Activated CD4-positive, alpha-beta T cell treated with anti-CD3 and anti-CD28 coated beads, Interleukin-2, amount 10 ng/mL, durations not matched to agents 7 days and 5 days (primary cell): Measurements from ENCODE around the gene MVB12B. TPM values are rescaled to one million over a fixed set of nuclear protein-coding genes. Genes with fewer than 3 reads are reported as not detected.
A peak's percentile ranks its signal among the peaks of the same experiment; 100 is the strongest.

Source experiments
- CTCF ChIA-PET: fragments of 350-600 bp; sonication (Branson Sonifier 250); formaldehyde crosslinking; loops from one replicate; lab custom pipeline; 2021; ENCODE audit warnings: antibody characterized with exemption; lab: Charles Lee
- POLR2A ChIA-PET: fragments of 350-600 bp; sonication (Branson Sonifier 250); formaldehyde crosslinking; loops from one replicate; lab custom pipeline; 2021; ENCODE audit warnings: antibody characterized with exemption; lab: Charles Lee
- DNase-seq: peaks from one replicate; pipeline ENCODE4 v3.0.0-alpha.2; 2020
- H3K27ac Mint-ChIP-seq: one replicate; pipeline ENCODE4 v1.8.0; 2021; ENCODE audit warnings: mild to moderate bottlenecking, moderate library complexity, mixed read lengths
- H3K27me3 Mint-ChIP-seq: one replicate; pipeline ENCODE4 v1.8.0; 2021; ENCODE audit warnings: mixed read lengths
- H3K36me3 Mint-ChIP-seq: one replicate; pipeline ENCODE4 v1.8.0; 2021; ENCODE audit warnings: low read depth, mixed read lengths
- H3K4me1 Mint-ChIP-seq: one replicate; pipeline ENCODE4 v1.8.0; 2021; ENCODE audit warnings: mixed read lengths
- H3K4me3 Mint-ChIP-seq: one replicate; pipeline ENCODE4 v1.8.0; 2021; ENCODE audit warnings: mild to moderate bottlenecking, moderate library complexity, mixed read lengths
- H3K9me3 Mint-ChIP-seq: one replicate; pipeline ENCODE4 v1.8.0; 2021; ENCODE audit warnings: mixed read lengths
- total RNA-seq, 2 experiments: library from RNA; stranded (reverse); gene quantifications; one replicate each; pipeline ENCODE4 v1.2.3, GENCODE V29; 2021

MVB12B gene
- total RNA-seq, 2 experiments from 2014 or later, result 7.3 to 7.6 TPM

DNA sequence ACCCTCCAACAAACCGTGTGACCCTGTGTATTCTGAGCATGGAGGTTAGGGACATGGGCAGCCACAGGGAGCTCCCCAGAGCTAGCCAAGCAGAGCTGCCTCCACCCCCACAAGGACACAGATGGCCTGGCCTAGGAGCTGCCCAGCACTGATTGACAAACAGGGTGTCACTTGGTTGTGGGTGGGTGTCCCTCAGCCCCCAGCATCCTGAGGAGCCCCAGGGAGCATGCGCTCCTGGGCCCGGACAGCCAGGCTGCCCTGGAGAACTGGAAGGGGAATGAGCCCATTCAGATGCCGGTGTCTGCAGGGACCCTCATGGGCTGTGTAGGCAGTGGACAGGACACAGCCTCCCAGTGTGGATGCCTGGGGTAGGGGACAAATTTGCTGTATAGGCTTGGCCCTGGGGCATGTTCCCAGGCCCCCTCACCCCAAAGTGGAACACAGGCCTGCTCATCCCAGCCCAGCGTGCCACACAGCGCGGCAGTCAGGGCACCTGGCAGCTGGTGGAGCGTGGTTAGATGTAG is 162.3 kb downstream of the MVB12B start:
- no peaks in the 10 kb centered on the region for H3K9me3 Mint-ChIP-seq
- H3K36me3 Mint-ChIP-seq, result no peaks in the 10 kb centered on the region
- peaks cover 2% of the 10 kb centered on the region for H3K27me3 Mint-ChIP-seq
- H3K4me1 Mint-ChIP-seq, result peaks cover 20% of the 10 kb centered on the region
- no peak overlapping the region for H3K4me3 Mint-ChIP-seq
- ChIA-PET CTCF (interaction anchor here (0.6 kb wide), 1 partner anchor 171 kb away, joined by 3 read pairs; no protein-coding TSS in a partner anchor), POLR2A (no interaction called here)
- no peak for DNase-seq
- no peak overlapping the region for H3K27ac Mint-ChIP-seq

DNA sequence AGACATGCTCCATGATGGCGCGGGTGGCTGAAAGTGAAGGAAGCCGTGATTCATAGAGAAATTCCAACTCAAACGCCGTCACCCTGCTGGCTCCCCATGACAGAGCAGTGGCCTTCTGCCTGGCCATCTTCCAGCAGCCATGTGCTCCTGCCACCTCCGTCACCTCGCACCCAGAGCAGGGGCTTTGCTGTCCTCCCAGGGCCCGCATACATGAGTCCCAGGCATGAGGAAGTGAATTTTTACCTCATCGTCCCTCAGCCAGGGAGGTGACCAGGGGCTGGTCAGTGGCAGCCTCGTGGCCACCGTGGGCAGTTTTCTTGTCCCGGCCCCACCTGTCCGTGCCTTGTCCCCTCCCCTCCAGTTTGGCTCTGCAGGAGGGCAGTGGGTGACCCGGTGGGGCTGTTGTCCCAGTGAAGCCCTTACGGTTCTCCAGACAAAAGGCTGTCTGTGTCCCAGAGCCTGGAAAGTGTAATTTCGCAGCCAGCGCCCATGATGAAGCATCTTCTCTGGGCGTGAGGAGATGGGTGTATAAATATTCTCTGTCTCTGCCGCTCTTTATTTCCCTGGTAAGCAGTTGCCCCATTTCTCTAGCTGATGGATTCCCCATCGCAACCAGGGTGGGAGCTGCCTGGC is 163.1 kb downstream of the MVB12B start:
- no peaks in the 10 kb centered on the region for H3K36me3 Mint-ChIP-seq
- H3K27me3 Mint-ChIP-seq, result peaks cover 2% of the 10 kb centered on the region
- H3K27ac Mint-ChIP-seq, result peak overlapping the region; percentile 36
- ChIA-PET CTCF (interaction anchor here (1.2 to 1.7 kb wide), 3 partner anchors 91 to 172 kb away, joined by 3 to 6 read pairs (median 4); no protein-coding TSS in a partner anchor), POLR2A (no interaction called here)
- H3K4me1 Mint-ChIP-seq, result peaks cover 17% of the 10 kb centered on the region
- no peak overlapping the region for H3K4me3 Mint-ChIP-seq
- DNase-seq, result no peak
- H3K9me3 Mint-ChIP-seq, result no peaks in the 10 kb centered on the region

DNA sequence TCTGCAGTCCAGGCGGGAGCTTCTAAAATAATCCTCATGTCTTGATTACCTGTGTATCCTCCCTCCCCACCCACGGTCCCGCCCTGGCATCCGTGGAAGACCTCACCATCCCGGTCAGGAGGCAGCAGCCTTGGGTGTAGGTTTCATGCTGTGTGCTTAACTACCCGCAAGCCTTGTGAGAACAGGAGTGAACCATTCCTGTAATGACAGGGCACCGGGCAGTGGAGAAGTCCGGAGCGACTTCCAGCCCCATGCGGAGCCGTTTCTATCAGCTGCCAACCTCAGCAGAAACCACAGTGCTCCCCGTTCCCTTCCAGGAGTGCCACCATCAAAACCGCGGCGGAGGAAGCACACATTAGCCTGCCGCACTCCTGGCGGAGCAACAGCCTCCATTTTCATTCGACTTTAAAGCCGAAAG is 163.6 kb downstream of the MVB12B start:
- no peak for DNase-seq
- peak overlapping the region; percentile 36 for H3K27ac Mint-ChIP-seq
- peaks cover 2% of the 10 kb centered on the region for H3K27me3 Mint-ChIP-seq
- peaks cover 17% of the 10 kb centered on the region for H3K4me1 Mint-ChIP-seq
- POLR2A ChIA-PET, result no interaction called here
- no peak overlapping the region for H3K4me3 Mint-ChIP-seq
- no peaks in the 10 kb centered on the region for H3K36me3 Mint-ChIP-seq
- H3K9me3 Mint-ChIP-seq, result no peaks in the 10 kb centered on the region
- CTCF ChIA-PET, result interaction anchor here (0.5 to 1.7 kb wide), 7 partner anchors 9 to 172 kb away, joined by 3 to 8 read pairs (median 4); no protein-coding TSS in a partner anchor

DNA sequence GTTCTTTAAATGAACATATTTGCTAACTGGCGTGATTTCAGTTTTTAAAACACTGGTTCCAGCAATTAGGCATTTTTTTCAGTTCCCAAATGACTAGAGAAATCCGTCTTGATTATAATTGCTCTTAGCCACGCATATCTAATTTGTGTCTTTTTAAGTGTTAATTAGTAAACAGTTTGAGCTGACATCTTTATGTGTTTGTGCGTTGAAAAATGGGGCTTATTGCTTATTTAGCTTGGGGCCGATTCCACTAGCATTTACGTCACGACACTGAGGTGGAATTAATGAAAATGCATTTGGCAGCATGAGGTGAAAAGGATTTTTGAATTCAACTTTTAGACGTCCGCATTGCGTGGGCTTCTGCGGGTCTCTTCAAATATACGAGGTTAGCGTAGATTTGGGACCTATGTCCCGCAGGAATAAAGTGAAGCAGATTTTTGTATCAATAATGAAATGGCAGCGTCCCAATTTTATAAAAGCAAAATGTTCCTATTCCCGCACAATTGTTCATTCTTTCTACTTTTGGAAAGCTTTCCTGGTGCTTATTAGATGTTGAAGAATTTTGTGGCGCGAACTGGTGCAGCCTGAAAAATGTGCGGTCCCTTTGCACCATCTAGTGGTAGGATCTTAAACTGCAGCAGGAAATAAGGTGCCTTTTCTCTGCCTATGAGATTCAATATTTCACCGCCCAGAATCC is 164.4 kb downstream of the MVB12B start:
- H3K9me3 Mint-ChIP-seq, result no peaks in the 10 kb centered on the region
- POLR2A ChIA-PET, result no interaction called here
- no peak overlapping the region for H3K4me3 Mint-ChIP-seq
- H3K27me3 Mint-ChIP-seq, result peaks cover 2% of the 10 kb centered on the region
- H3K36me3 Mint-ChIP-seq, result no peaks in the 10 kb centered on the region
- peaks cover 17% of the 10 kb centered on the region for H3K4me1 Mint-ChIP-seq
- DNase-seq, result peak; percentile 72
- H3K27ac Mint-ChIP-seq, result no peak overlapping the region
- CTCF ChIA-PET, result interaction anchor here (0.9 to 1.7 kb wide), 9 partner anchors 10 to 1083 kb away, joined by 3 to 8 read pairs (median 5); no protein-coding TSS in a partner anchor

DNA sequence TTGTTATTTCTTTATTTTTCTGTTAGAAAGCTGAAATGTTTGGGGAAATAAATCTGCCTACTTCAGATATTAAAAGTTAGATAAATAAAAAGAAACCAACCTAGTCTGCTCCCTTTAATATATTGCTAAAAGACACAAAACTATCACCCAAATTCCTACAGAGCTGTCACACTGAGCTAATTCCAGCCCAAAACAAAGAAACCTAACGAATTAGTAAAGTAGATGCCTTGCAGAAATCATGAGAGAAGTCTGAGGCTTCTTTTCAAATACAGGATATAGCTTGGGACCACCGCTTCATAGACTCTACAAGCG is 164.9 kb downstream of the MVB12B start:
- ChIA-PET CTCF (interaction anchor here (0.6 to 1.7 kb wide), 7 partner anchors 8 to 1084 kb away, joined by 3 to 8 read pairs (median 5); no protein-coding TSS in a partner anchor), POLR2A (no interaction called here)
- no peaks in the 10 kb centered on the region for H3K9me3 Mint-ChIP-seq
- no peak overlapping the region for H3K27ac Mint-ChIP-seq
- H3K27me3 Mint-ChIP-seq, result peaks cover 2% of the 10 kb centered on the region
- no peaks in the 10 kb centered on the region for H3K36me3 Mint-ChIP-seq
- H3K4me3 Mint-ChIP-seq, result no peak overlapping the region
- H3K4me1 Mint-ChIP-seq, result peaks cover 17% of the 10 kb centered on the region
- no peak for DNase-seq

DNA sequence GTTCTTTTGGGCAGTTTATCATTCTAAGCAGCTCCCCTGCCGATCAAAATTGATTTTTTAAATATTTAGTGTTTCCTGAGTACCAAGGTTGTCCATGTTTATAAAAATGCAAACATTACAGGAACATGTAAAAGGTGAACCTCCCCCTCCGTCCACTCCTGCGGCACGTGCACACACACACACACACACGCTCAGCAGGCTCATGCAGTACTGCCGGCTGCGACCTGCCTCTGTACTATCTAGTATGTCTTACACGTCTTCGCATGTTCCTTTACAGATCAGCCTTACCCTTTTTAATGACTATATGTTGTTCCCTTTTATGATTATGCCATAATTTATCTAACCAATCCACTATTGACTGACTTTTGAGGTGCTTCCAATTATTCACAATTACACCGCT is 165.3 kb downstream of the MVB12B start:
- no peak overlapping the region for H3K4me3 Mint-ChIP-seq
- H3K36me3 Mint-ChIP-seq, result no peaks in the 10 kb centered on the region
- no peak for DNase-seq
- H3K27me3 Mint-ChIP-seq, result peaks cover 2% of the 10 kb centered on the region
- ChIA-PET POLR2A (no interaction called here), CTCF (interaction anchor here (0.6 to 1.6 kb wide), 6 partner anchors 8 to 1084 kb away, joined by 3 to 8 read pairs (median 5); no protein-coding TSS in a partner anchor)
- H3K4me1 Mint-ChIP-seq, result peaks cover 17% of the 10 kb centered on the region
- no peaks in the 10 kb centered on the region for H3K9me3 Mint-ChIP-seq
- no peak overlapping the region for H3K27ac Mint-ChIP-seq

DNA sequence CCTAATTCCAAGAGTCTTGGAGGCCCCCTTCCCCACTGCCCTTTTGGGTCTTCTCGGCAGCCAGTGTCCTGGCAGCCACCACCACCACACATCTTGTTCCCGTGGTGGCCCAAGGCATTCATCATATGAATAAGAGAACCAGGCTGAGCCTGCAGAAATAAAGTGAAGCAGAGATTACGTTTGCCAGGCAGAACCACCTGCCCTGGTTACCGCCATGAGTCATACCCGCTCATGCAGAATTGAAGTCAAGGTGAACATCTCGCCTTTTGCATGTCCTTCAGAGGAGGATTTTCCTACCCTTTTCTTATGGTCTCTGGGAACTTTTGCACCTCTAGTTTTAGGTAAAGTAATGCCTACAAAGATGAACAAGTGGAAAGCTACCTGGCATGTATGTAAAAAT is 167.6 kb downstream of the MVB12B start:
- H3K9me3 Mint-ChIP-seq, result no peaks in the 10 kb centered on the region
- ChIA-PET CTCF (interaction anchor here (0.7 kb wide), 1 partner anchor 154 kb away, joined by 3 read pairs; no protein-coding TSS in a partner anchor), POLR2A (no interaction called here)
- no peak overlapping the region for H3K27ac Mint-ChIP-seq
- peaks cover 2% of the 10 kb centered on the region for H3K27me3 Mint-ChIP-seq
- no peak for DNase-seq
- peaks cover 17% of the 10 kb centered on the region for H3K4me1 Mint-ChIP-seq
- no peak overlapping the region for H3K4me3 Mint-ChIP-seq
- no peaks in the 10 kb centered on the region for H3K36me3 Mint-ChIP-seq

DNA sequence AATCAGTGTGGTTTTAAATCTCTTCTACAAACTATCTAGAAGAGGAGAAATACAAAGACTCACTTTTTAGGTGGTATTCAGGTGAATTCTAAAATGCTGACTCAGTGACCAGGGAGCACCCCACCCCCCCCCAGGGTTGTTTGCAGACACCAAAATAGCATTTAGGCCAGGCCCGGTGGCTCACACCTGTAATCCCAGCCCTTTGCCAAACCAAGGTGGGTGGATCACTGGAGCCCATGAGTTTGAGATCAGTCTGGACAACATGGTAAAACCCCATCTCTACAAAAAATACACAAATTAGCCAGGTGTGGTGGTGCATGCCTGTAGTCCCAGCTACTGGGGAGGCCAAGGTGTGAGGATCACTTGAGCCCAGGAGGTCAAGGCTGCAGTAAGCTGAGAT is 168.1 kb downstream of the MVB12B start:
- Mint-ChIP-seq H3K9me3 (no peaks in the 10 kb centered on the region), H3K4me1 (peaks cover 17% of the 10 kb centered on the region), H3K4me3 (no peak overlapping the region), H3K36me3 (no peaks in the 10 kb centered on the region), H3K27ac (no peak overlapping the region), H3K27me3 (peaks cover 4% of the 10 kb centered on the region)
- CTCF ChIA-PET, result interaction anchor here (0.7 to 1.5 kb wide), 2 partner anchors 64 to 154 kb away, joined by 3 read pairs; no protein-coding TSS in a partner anchor
- no peak for DNase-seq
- POLR2A ChIA-PET, result no interaction called here

DNA sequence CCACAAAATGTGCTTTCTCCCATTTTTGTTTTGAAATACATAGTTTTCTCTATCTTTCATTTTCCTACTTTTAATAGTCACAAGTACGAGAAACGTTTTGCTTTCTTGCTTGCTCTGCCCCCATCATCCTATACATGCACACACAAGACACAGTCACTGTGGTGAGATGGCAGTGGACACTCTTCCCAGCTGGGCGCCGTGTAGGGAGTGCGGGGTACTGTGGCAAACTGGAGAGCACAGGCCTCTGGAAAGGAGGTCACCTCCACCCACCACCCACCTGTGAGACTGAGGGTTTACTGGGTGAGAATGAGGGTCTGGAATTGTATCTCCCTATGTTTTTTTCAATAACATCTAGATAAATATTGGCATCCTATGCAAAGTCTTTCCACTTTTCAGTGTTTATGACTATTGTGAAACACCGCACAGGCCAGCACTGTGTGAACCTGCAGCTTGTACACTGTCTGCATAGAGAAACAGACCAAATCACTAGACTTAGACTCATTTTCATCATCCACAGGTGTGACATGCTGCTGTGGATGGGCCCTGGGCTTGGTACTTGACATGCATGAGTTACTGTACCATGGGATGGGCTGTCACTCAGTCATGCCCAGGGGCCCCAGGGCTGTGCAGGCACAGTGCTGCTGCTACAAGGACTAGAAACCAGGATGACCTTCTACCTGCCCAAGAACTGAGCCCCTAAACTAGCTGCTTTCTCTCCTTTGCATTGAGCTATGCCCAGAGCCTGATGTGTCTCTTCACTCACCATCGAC is 169.0 kb downstream of the MVB12B start:
- H3K27me3 Mint-ChIP-seq, result peaks cover 9% of the 10 kb centered on the region
- ChIA-PET CTCF (interaction anchor here (0.6 to 1.5 kb wide), 2 partner anchors 63 to 926 kb away, joined by 3 read pairs; no protein-coding TSS in a partner anchor), POLR2A (no interaction called here)
- H3K9me3 Mint-ChIP-seq, result no peaks in the 10 kb centered on the region
- H3K27ac Mint-ChIP-seq, result no peak overlapping the region
- no peak overlapping the region for H3K4me3 Mint-ChIP-seq
- no peaks in the 10 kb centered on the region for H3K36me3 Mint-ChIP-seq
- no peak for DNase-seq
- peaks cover 10% of the 10 kb centered on the region for H3K4me1 Mint-ChIP-seq

DNA sequence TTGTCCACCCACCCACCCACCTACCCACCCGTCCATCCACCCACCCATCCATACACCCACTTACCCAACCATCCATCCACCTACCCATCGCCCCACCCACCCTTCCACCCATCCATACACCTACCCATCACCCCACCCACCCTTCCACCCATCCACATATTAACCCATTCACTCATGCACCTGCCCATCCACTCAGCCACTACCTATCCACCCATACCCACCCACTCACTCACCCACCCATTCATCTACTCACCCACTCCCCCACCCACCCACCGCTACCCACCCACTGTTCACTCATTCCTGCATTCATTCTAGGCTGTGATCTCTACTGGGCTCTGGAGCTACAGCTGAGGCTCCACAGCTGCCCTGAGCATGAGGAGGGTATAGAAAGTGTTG is 169.6 kb downstream of the MVB12B start:
- no peaks in the 10 kb centered on the region for H3K9me3 Mint-ChIP-seq
- ChIA-PET CTCF (interaction anchor here (0.5 to 1.5 kb wide), 2 partner anchors 55 to 62 kb away, joined by 3 read pairs; no protein-coding TSS in a partner anchor), POLR2A (no interaction called here)
- no peak for DNase-seq
- no peaks in the 10 kb centered on the region for H3K36me3 Mint-ChIP-seq
- H3K27ac Mint-ChIP-seq, result no peak overlapping the region
- no peak overlapping the region for H3K4me3 Mint-ChIP-seq
- H3K27me3 Mint-ChIP-seq, result peaks cover 13% of the 10 kb centered on the region
- H3K4me1 Mint-ChIP-seq, result peaks cover 10% of the 10 kb centered on the region

DNA sequence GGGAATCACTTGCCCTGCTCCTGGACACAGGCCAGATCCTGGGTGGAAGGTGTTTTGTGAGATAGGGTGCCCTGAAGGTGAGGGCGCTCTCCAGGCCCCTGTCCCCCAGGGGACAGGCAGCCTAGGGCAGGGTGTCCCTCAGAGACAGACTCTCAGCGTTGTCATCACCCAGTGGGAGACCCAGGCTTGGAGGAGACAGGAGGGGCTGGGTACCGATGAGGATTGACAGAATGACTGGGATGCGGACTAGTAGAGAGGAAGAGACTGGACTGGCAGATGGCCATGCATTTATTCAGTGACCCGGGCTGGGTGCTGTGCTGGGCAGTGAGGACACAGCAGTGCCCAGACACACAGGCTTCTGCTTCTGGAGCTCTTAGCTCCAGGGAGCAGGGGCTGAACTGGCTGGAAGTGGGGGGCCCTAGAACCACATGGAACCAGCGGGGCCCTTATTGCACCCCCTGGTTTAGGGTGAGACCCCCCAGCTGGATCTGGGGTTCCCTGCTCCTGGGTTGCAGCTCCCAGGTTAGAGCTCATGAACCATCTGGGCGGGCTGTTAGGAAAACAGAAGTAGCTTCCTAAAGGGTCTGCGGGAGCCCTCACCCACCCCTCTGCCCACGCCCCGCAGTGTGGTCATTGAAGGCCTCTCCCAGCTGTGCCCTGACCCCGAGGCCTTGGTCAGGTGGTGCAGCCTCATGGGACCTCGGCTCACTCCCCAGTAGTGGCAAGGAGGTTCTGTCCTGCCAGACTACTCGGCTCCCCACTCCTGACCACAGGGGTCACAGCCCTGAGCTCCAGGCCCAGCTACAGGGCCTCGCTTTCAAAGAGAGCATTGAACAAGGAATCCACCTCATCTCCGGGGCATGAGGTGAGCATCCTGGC is 170.4 kb downstream of the MVB12B start:
- DNase-seq, result no peak
- Mint-ChIP-seq H3K27ac (no peak overlapping the region), H3K27me3 (peaks cover 11% of the 10 kb centered on the region), H3K36me3 (no peaks in the 10 kb centered on the region), H3K4me3 (no peak overlapping the region), H3K9me3 (no peaks in the 10 kb centered on the region), H3K4me1 (peaks cover 7% of the 10 kb centered on the region)
- ChIA-PET CTCF (interaction anchor here (0.5 to 6.2 kb wide), 3 partner anchors 54 to 100 kb away, joined by 3 to 63 read pairs (median 3); no protein-coding TSS in a partner anchor), POLR2A (no interaction called here)
